Stimulated activated naive CD8-positive, alpha-beta T cell treated with anti-CD3 and anti-CD28 coated beads, Interleukin-15, amount 100 ng/mL, for 72 hours (primary cell): Measurements from ENCODE around the gene PRLHR.

Source experiments
- ATAC-seq: fragments of 150-1000 bp; cut with Tn5 transposase; 2 replicates; pipeline ENCODE4 v1.10.0; 2021; ENCODE audit warnings: mild to moderate bottlenecking, moderate library complexity
- DNase-seq, 2 donors: peaks; one replicate each; pipeline ENCODE4 v3.0.0; 2021 to 2022
- H3K27ac Mint-ChIP-seq, 2 donors: one replicate each; pipeline ENCODE4 v1.8.0; 2022; ENCODE audit warnings: mild to moderate bottlenecking in 2 of 2, mixed read lengths in 2 of 2, moderate library complexity in 2 of 2
- H3K27me3 Mint-ChIP-seq: one replicate; pipeline ENCODE4 v1.8.0; 2022; ENCODE audit warnings: mixed read lengths
- H3K4me1 Mint-ChIP-seq: one replicate; pipeline ENCODE4 v1.8.0; 2022; ENCODE audit warnings: mild to moderate bottlenecking, mixed read lengths
- H3K4me3 Mint-ChIP-seq, 2 donors: one replicate each; pipeline ENCODE4 v1.8.0; 2022; ENCODE audit warnings: mild to moderate bottlenecking in 2 of 2, mixed read lengths in 2 of 2, moderate library complexity in 1 of 2
- H3K9me3 Mint-ChIP-seq, 2 donors: one replicate each; pipeline ENCODE4 v1.8.0; 2022; ENCODE audit warnings: mixed read lengths in 2 of 2

Gene PRLHR

GRCh38 chr10:118572256-118573041, 23.0 kb downstream of the PRLHR start:
- no peaks in the 10 kb centered on the region for H3K9me3 Mint-ChIP-seq
- no peak overlapping the region for H3K4me3 Mint-ChIP-seq
- no peak for DNase-seq
- H3K4me1 Mint-ChIP-seq, result peaks cover 6% of the 10 kb centered on the region
- peak; percentile 33 for ATAC-seq
- no peak overlapping the region for H3K27ac Mint-ChIP-seq
- H3K27me3 Mint-ChIP-seq, result no peaks in the 10 kb centered on the region

DNA sequence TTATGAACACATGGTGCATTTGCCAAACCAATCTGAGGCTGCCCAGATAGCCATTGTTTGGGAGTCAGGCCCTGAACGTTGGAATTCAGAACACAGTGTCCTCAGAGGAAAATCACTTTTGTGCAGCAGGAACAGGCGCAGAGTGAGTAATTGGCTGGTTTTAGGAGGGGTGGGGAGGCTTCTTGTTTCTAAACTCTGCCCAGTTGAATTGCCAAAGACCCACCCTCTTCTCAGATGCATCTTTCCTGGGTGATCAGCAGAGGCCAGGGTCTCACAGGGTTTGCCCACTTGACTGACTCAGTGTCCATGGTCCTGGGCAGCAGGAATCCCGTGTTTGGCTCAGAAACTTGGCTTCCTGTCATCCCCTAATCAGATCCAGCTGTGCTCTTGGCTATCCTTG, 24.3 kb downstream of the PRLHR start:
- DNase-seq, result no peak
- Mint-ChIP-seq H3K27ac (no peak overlapping the region), H3K4me3 (no peak overlapping the region), H3K9me3 (no peaks in the 10 kb centered on the region), H3K4me1 (peaks cover 6% of the 10 kb centered on the region), H3K27me3 (no peaks in the 10 kb centered on the region)
- ATAC-seq, result no peak

DNA sequence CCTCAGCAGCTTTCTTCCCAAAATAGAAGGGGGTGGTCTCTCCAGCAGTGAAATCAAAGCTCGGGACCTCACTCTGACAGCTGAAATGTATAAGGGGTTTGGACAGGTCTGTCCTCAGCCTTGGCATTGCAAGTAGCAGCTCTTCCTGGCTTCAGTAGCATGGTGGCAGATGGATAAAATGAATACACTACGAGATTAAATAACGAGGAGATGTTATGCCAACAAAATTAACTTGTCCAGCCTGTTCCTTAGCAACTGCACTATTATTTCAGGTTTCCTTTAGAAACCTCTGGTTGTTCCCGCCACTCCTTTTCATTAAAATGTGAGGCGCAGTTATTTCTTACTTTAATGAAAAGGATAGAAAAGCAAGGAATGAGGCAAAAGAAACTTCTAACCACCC, 24.9 kb downstream of the PRLHR start:
- Mint-ChIP-seq H3K27ac (no peak overlapping the region), H3K4me1 (peaks cover 6% of the 10 kb centered on the region)

GRCh38 chr10:118569882-118570252, 25.6 kb downstream of the PRLHR start:
- no peak for ATAC-seq
- Mint-ChIP-seq H3K9me3 (no peaks in the 10 kb centered on the region), H3K27me3 (no peaks in the 10 kb centered on the region), H3K27ac (no peak overlapping the region), H3K4me3 (no peak overlapping the region), H3K4me1 (peaks cover 6% of the 10 kb centered on the region)
- no peak for DNase-seq

More for the DNA sequence above, 24.9 kb downstream of the PRLHR start:
- H3K4me3 Mint-ChIP-seq, result no peak overlapping the region
- ATAC-seq, result no peak
- no peak for DNase-seq
- H3K27me3 Mint-ChIP-seq, result no peaks in the 10 kb centered on the region
- no peaks in the 10 kb centered on the region for H3K9me3 Mint-ChIP-seq

DNA sequence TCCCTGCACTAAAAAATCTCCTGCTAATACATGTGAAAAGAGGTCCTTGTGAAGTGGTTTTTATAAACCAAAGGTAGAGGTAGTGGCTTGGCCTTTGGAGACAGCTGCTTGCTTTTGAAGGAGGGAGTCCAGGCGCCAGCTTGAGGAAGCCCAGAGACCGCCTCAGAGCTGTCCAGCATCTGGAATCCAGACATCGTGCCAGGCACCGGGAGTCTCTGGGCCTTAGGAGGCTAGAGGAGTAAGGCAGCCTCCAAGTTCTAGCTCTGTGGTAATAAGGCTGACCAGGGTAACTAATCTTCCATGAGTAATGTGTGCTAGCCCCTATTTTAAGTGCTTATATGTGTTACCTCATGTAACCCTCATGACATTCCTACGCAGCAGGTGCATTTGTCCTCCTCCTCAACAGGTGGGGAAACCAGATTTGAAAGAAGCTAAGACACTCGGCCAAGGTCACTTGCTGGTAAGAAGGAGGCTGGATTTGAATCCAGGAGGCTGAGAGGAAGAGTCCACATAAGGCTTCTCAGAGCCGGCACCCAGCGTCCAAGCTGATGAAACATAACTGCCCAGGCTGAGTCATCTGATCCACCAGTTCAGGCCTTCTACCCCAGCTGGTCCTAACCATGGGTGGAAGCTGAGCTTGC, 26.1 kb downstream of the PRLHR start:
- no peak for DNase-seq
- H3K4me3 Mint-ChIP-seq, result no peak overlapping the region
- H3K9me3 Mint-ChIP-seq, result no peaks in the 10 kb centered on the region
- H3K27ac Mint-ChIP-seq, result no peak overlapping the region
- peaks cover 6% of the 10 kb centered on the region for H3K4me1 Mint-ChIP-seq
- no peak for ATAC-seq
- no peaks in the 10 kb centered on the region for H3K27me3 Mint-ChIP-seq

DNA sequence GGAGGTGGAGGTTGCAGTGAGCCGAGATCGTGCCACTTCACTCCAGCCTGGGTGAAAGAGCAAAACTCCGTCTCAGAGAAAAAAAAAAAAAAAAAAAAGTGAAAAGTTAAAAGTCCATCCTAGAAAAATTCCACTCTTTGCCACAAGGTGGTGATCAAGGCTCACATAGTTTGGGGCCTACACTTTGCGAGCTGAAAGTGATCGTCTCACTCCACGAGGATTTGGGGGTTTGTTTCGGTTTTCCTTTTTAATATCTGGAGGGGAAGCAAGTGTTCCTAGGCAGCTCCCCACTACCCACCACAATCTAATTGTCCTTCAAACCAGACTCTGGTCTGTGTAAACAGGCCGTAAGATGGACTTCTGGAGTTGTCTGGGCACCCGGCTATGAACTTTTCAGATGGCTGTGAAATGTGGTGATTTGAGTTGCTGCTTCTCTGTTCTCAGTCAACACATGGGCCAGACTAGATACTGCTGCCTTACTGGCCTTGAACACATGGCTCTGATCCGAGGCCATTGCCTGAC, 27.1 kb downstream of the PRLHR start:
- no peaks in the 10 kb centered on the region for H3K27me3 Mint-ChIP-seq
- peak; percentile 47 for ATAC-seq
- peak overlapping the region in 1 of 2 donors; percentile 74 for H3K27ac Mint-ChIP-seq
- H3K9me3 Mint-ChIP-seq, result no peaks in the 10 kb centered on the region
- H3K4me1 Mint-ChIP-seq, result peaks cover 6% of the 10 kb centered on the region
- H3K4me3 Mint-ChIP-seq, result no peak overlapping the region
- DNase-seq, result peak; percentile 44 to 52

DNA sequence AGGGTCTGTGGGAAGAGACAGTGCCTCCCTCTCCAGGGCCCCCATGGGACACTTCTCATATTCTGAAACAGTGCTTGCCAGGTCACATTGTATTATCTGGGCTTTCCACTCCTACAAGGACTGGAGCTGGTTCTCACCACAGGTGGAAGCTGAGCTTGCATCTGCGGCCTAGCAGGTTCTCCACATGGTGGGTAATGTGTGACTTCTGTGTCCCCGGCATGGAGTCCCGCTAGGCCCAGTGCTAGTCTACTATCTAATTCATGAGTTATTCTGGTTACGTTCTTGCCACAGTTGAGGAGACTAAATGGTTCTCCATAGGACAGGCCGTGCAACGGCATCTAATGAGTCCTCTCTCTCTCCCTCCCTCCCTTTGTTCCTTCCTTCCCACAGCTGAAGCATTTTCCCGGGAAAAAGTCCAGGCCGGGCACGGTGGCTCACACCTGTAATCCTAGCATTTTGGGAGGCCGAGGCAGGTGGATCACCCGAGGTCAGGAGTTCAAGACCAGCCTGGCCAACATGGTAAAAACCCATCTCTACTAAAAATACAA, 27.7 kb downstream of the PRLHR start:
- H3K27ac Mint-ChIP-seq, result peak overlapping the region in 1 of 2 donors; percentile 74
- DNase-seq (no peak), ATAC-seq (no peak)
- no peak overlapping the region for H3K4me3 Mint-ChIP-seq
- H3K27me3 Mint-ChIP-seq, result no peaks in the 10 kb centered on the region
- peaks cover 6% of the 10 kb centered on the region for H3K4me1 Mint-ChIP-seq
- H3K9me3 Mint-ChIP-seq, result no peaks in the 10 kb centered on the region

DNA sequence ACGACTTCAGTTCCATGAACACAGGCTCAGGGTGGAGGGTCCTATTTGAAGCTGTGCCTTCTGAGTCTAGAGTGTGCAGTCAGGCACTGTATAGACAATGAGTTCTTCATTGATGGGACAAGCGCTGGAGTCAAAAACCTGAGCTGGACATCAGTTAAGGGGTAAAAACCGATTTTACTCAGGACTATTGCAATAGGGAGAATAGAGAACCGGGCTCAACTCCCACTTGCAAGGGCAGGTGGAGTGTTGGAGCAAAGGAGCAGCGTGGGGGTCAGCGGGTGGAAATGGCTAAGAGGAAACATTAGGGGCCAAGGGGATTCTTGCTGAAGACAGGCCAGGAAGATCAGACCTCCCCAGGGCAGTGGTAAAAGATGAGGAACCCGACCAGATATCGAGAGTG, 28.5 kb downstream of the PRLHR start:
- Mint-ChIP-seq H3K27ac (no peak overlapping the region), H3K27me3 (no peaks in the 10 kb centered on the region), H3K4me3 (no peak overlapping the region), H3K9me3 (no peaks in the 10 kb centered on the region), H3K4me1 (peaks cover 6% of the 10 kb centered on the region)
- no peak for ATAC-seq
- DNase-seq, result no peak

DNA sequence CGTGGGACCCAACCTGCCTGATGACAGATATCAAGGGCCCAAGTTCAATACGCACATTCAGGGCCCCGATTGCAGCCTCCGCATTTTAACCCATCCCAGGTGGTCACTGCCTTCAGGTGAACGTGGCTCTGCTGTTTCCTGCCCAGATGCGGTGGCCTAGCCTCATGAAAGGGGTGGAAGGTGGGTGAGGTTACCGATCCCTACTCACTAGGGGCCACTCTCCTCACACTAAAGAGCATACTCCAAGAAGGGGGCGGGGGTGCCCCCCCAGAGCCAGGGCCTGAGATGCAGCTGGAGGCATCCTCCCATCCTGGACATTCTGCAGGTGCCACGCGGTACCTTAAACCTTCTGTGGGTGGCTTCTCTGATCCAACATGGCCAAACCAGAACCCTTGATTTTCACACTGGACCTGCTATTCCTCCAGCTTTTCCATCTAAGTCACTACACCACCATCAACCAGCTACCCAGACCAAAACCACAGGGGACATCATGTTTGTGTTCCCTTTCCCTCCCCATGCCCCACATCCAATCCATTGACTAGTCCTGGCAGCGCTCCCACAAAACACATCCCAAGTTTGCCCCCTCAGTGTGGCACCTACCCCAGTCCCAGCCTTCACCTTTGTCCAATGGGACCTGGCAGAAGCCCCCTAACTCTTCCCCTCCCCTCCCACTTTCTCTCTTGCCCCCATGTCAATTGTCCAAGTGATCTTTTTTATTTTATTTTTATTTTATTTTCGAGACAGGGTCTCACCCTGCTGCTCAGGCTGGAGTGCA, 30.0 kb downstream of the PRLHR start:
- Mint-ChIP-seq H3K27me3 (no peaks in the 10 kb centered on the region), H3K4me3 (no peak overlapping the region), H3K4me1 (peaks cover 6% of the 10 kb centered on the region), H3K9me3 (peaks cover 0 to 4% of the 10 kb centered on the region in 2 donors), H3K27ac (no peak overlapping the region)
- ATAC-seq (no peak), DNase-seq (no peak)

- DNase-seq, result no peak
- Mint-ChIP-seq H3K4me3 (no peak overlapping the region), H3K4me1 (peaks cover 6% of the 10 kb centered on the region), H3K9me3 (peaks cover 0 to 4% of the 10 kb centered on the region in 2 donors), H3K27ac (no peak overlapping the region), H3K27me3 (no peaks in the 10 kb centered on the region)
- no peak for ATAC-seq
These were observed 30.8 kb downstream of the PRLHR start for GRCh38 chr10:118564652-118565051.

GRCh38 chr10:118564114-118564513, 31.3 kb downstream of the PRLHR start:
- no peak for DNase-seq
- Mint-ChIP-seq H3K4me1 (peaks cover 6% of the 10 kb centered on the region), H3K4me3 (no peak overlapping the region), H3K9me3 (peaks cover 0 to 4% of the 10 kb centered on the region in 2 donors), H3K27ac (no peak overlapping the region), H3K27me3 (no peaks in the 10 kb centered on the region)
- no peak for ATAC-seq

DNA sequence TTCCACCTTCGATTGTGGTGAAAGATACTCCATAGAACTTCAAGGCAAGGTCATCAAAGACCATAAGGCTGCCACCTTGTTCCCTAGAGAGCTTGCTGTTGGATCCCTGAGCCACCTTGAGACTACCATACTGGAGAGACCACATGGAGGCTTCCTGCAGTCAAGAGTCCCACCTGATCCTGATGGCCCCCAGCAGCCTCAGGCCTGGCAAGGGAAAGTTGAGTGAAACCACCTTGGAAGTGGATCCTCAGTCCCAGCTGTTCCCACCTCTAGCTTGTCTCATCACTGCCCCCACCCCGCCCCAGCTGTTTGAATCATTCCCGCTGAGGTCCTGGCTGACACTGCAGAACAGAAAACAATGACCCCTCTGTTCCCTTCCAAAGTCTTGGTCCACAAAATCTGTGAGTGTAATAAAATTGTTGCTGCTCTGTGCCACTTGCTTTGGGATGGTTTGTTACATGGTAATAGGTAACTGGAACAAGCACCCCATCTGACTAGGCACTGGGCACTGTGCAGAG, 32.0 kb downstream of the PRLHR start:
- Mint-ChIP-seq H3K4me1 (peaks cover 1% of the 10 kb centered on the region), H3K27me3 (no peaks in the 10 kb centered on the region), H3K27ac (no peak overlapping the region), H3K9me3 (peaks cover 0 to 4% of the 10 kb centered on the region in 2 donors), H3K4me3 (no peak overlapping the region)
- DNase-seq (no peak), ATAC-seq (no peak)

GRCh38 chr10:118562851-118563250, 32.6 kb downstream of the PRLHR start:
- Mint-ChIP-seq H3K27ac (no peak overlapping the region), H3K9me3 (peaks cover 0 to 4% of the 10 kb centered on the region in 2 donors), H3K4me1 (no peaks in the 10 kb centered on the region), H3K27me3 (peaks cover 4% of the 10 kb centered on the region), H3K4me3 (no peak overlapping the region)
- DNase-seq (no peak), ATAC-seq (no peak)

GRCh38 chr10:118557946-118558345, 37.5 kb downstream of the PRLHR start:
- H3K27me3 Mint-ChIP-seq, result peaks cover 40% of the 10 kb centered on the region
- no peak for DNase-seq

GRCh38 chr10:118551535-118552100, 43.8 kb downstream of the PRLHR start:
- Mint-ChIP-seq H3K4me1 (no peaks in the 10 kb centered on the region), H3K4me3 (no peak overlapping the region), H3K27me3 (peaks cover 60% of the 10 kb centered on the region), H3K9me3 (peaks cover 0 to 9% of the 10 kb centered on the region in 2 donors), H3K27ac (no peak overlapping the region)
- ATAC-seq (no peak), DNase-seq (no peak)

More at GRCh38 chr10:118557946-118558345, 37.5 kb downstream of the PRLHR start:
- Mint-ChIP-seq H3K9me3 (peaks cover 0 to 14% of the 10 kb centered on the region in 2 donors), H3K27ac (no peak overlapping the region), H3K4me1 (no peaks in the 10 kb centered on the region), H3K4me3 (no peak overlapping the region)
- no peak for ATAC-seq
